ENCODE measurements around the gene HPS3.

- TF ChIP-seq JUND (IDR thresholded peaks at IDR 0.05), result no peak
- TF ChIP-seq CTCF (IDR thresholded peaks at IDR 0.05; ENCODE audit: low read depth, low read length, missing input control), result no peak
- TF ChIP-seq TAF1 (conservative IDR thresholded peaks at IDR 0.05), result no peak
- TF ChIP-seq ZBTB33 (IDR thresholded peaks at IDR 0.05), result no peak
- no peak for TF ChIP-seq FOXA1 (IDR thresholded peaks at IDR 0.05)
- no peak for TF ChIP-seq GABPA (IDR thresholded peaks at IDR 0.05 in 1 of 2, conservative IDR thresholded peaks at IDR 0.05 in 1 of 2)
Observed at GRCh38 chr3:149188494-149188893, 59.1 kb downstream of the HPS3 start.
